ENCODE results near the gene CASP6. TPM values are rescaled to one million over a fixed set of nuclear protein-coding genes. Genes with fewer than 3 reads are reported as not detected.
"Not testable (repeated sequence)": the region's sequence is repeated elsewhere in the genome, so short reads cannot be mapped to it uniquely, and the experiment has no call there.

The CASP6 gene
- total RNA-seq, 1 experiment from 2014 or later = 27.0 TPM

- Histone ChIP-seq H3K27me3 (no peaks in the 10 kb centered on the region), H3K9me3 (replicated peaks) (no peaks in the 10 kb centered on the region), H3K4me3 (no peak overlapping the region), H3K27ac (no peak overlapping the region), H3K4me1 (peaks cover 5% of the 10 kb centered on the region; the same call in 1 of the 2 replicates), H3K36me3 (peaks cover 3% of the 10 kb centered on the region; the same call in 1 of the 2 replicates)
- no peak for DNase-seq
Measured at GRCh38 chr4:109699553-109700225, 3.6 kb downstream of the CASP6 start.

GRCh38 chr4:109698656-109699055 is 4.6 kb downstream of the CASP6 start:
- DNase-seq = no peak
- H3K27me3 ChIP-seq = no peaks in the 10 kb centered on the region

GRCh38 chr4:109691411-109691920 is 11.8 kb downstream of the CASP6 start:
- no peaks in the 10 kb centered on the region for H3K4me1 ChIP-seq
- no peak for DNase-seq

More at GRCh38 chr4:109698656-109699055, 4.6 kb downstream of the CASP6 start:
- no peaks in the 10 kb centered on the region; the same call in 1 of the 2 replicates for H3K4me1 ChIP-seq
- H3K4me3 ChIP-seq = no peak overlapping the region
- H3K36me3 ChIP-seq = peaks cover 4% of the 10 kb centered on the region; the same call in 1 of the 2 replicates
- H3K9me3 ChIP-seq (replicated peaks) = no peaks in the 10 kb centered on the region
- H3K27ac ChIP-seq = no peak overlapping the region

GRCh38 chr4:109690690-109691410 is 12.4 kb downstream of the CASP6 start:
- Histone ChIP-seq H3K9me3 (replicated peaks) (no peaks in the 10 kb centered on the region), H3K4me3 (no peak overlapping the region), H3K27me3 (no peaks in the 10 kb centered on the region), H3K4me1 (no peaks in the 10 kb centered on the region), H3K27ac (no peak overlapping the region), H3K36me3 (peaks cover 40% of the 10 kb centered on the region)
- no peak for DNase-seq

More at GRCh38 chr4:109691411-109691920, 11.8 kb downstream of the CASP6 start:
- no peaks in the 10 kb centered on the region for H3K27me3 ChIP-seq
- H3K4me3 ChIP-seq = no peak overlapping the region
- no peaks in the 10 kb centered on the region for H3K9me3 ChIP-seq (replicated peaks)
- H3K27ac ChIP-seq = no peak overlapping the region
- peaks cover 39% of the 10 kb centered on the region for H3K36me3 ChIP-seq

GRCh38 chr4:109684727-109685126 is 18.5 kb downstream of the CASP6 start:
- DNase-seq = no peak
- peaks cover 30% of the 10 kb centered on the region for H3K36me3 ChIP-seq
- no peak overlapping the region for H3K27ac ChIP-seq
- H3K27me3 ChIP-seq = no peaks in the 10 kb centered on the region
- no peaks in the 10 kb centered on the region for H3K4me1 ChIP-seq
- H3K4me3 ChIP-seq = no peak overlapping the region
- no peaks in the 10 kb centered on the region for H3K9me3 ChIP-seq (replicated peaks)

GRCh38 chr4:109683621-109684253 is 19.5 kb downstream of the CASP6 start:
- Histone ChIP-seq H3K9me3 (replicated peaks) (no peaks in the 10 kb centered on the region), H3K27ac (no peak overlapping the region), H3K27me3 (no peaks in the 10 kb centered on the region)

GRCh38 chr4:109682875-109683274 is 20.4 kb downstream of the CASP6 start:
- no peak overlapping the region for H3K4me3 ChIP-seq
- peaks cover 21% of the 10 kb centered on the region for H3K36me3 ChIP-seq
- no peaks in the 10 kb centered on the region for H3K4me1 ChIP-seq
- DNase-seq = no peak
- H3K27ac ChIP-seq = no peak overlapping the region
- no peaks in the 10 kb centered on the region for H3K9me3 ChIP-seq (replicated peaks)
- H3K27me3 ChIP-seq = no peaks in the 10 kb centered on the region

More at GRCh38 chr4:109683621-109684253, 19.5 kb downstream of the CASP6 start:
- Histone ChIP-seq H3K4me3 (no peak overlapping the region), H3K4me1 (no peaks in the 10 kb centered on the region), H3K36me3 (peaks cover 23% of the 10 kb centered on the region)
- no peak for DNase-seq

GRCh38 chr4:109678925-109679324 is 24.3 kb downstream of the CASP6 start:
- H3K9me3 ChIP-seq (replicated peaks); H3K27me3 ChIP-seq; DNase-seq; H3K36me3 ChIP-seq; H3K27ac ChIP-seq; H3K4me3 ChIP-seq; H3K4me1 ChIP-seq: not testable (repeated sequence)

GRCh38 chr4:109678472-109678871 is 24.8 kb downstream of the CASP6 start:
- H3K27ac ChIP-seq; H3K27me3 ChIP-seq; DNase-seq; H3K4me3 ChIP-seq; H3K9me3 ChIP-seq (replicated peaks); H3K4me1 ChIP-seq: not testable (repeated sequence)
- peaks cover 10% of the 10 kb centered on the region; the same call in 1 of the 2 replicates for H3K36me3 ChIP-seq

- H3K36me3 ChIP-seq = 0 out of 2 replicates have a peak, but pooled peaks cover 10% of the 10 kb centered on the region
- no peak overlapping the region for H3K27ac ChIP-seq
- no peak for DNase-seq
- H3K9me3 ChIP-seq (replicated peaks) = no peaks in the 10 kb centered on the region
- no peaks in the 10 kb centered on the region for H3K27me3 ChIP-seq
- H3K4me3 ChIP-seq = no peak overlapping the region
- no peaks in the 10 kb centered on the region for H3K4me1 ChIP-seq
Measured at GRCh38 chr4:109676886-109677285, 26.4 kb downstream of the CASP6 start.

- no peak overlapping the region for H3K4me3 ChIP-seq
- 0 out of 2 replicates have a peak, but pooled peaks cover 4% of the 10 kb centered on the region for H3K9me3 ChIP-seq (replicated peaks)
- H3K36me3 ChIP-seq = 0 out of 2 replicates have a peak, but pooled peaks cover 10% of the 10 kb centered on the region
- no peak overlapping the region for H3K27ac ChIP-seq
- no peaks in the 10 kb centered on the region for H3K27me3 ChIP-seq
- DNase-seq = no peak
- H3K4me1 ChIP-seq = no peaks in the 10 kb centered on the region
Measured at GRCh38 chr4:109675843-109676242, 27.4 kb downstream of the CASP6 start.

GRCh38 chr4:109675181-109675580 is 28.1 kb downstream of the CASP6 start:
- Histone ChIP-seq H3K27me3 (no peaks in the 10 kb centered on the region), H3K36me3 (0 out of 2 replicates have a peak, but pooled peaks cover 4% of the 10 kb centered on the region), H3K27ac (no peak overlapping the region), H3K4me1 (no peaks in the 10 kb centered on the region), H3K4me3 (no peak overlapping the region), H3K9me3 (replicated peaks) (0 out of 2 replicates have a peak, but pooled peaks cover 4% of the 10 kb centered on the region)
- DNase-seq = no peak

- H3K4me1 ChIP-seq = no peaks in the 10 kb centered on the region
- 0 out of 2 replicates have a peak, but pooled peaks cover 4% of the 10 kb centered on the region for H3K9me3 ChIP-seq (replicated peaks)
- H3K4me3 ChIP-seq = no peak overlapping the region
- DNase-seq = no peak
- H3K27ac ChIP-seq = no peak overlapping the region
- H3K36me3 ChIP-seq = 0 out of 2 replicates have a peak, but pooled peaks cover 4% of the 10 kb centered on the region
- no peaks in the 10 kb centered on the region for H3K27me3 ChIP-seq
Measured at GRCh38 chr4:109673303-109673702, 29.9 kb downstream of the CASP6 start.

- DNase-seq = no peak
- H3K9me3 ChIP-seq (replicated peaks) = 0 out of 2 replicates have a peak, but pooled peaks cover 4% of the 10 kb centered on the region
- H3K27ac ChIP-seq = no peak overlapping the region
- H3K4me1 ChIP-seq = no peaks in the 10 kb centered on the region
- H3K4me3 ChIP-seq = no peak overlapping the region
- H3K36me3 ChIP-seq = 0 out of 2 replicates have a peak, but pooled peaks cover 4% of the 10 kb centered on the region
- H3K27me3 ChIP-seq = no peaks in the 10 kb centered on the region
Measured at GRCh38 chr4:109672169-109672930, 30.9 kb downstream of the CASP6 start.

Measured in SJCRH30 (cell line).